NCI-H2227 (cell line): ENCODE measurements around the gene NDUFB8.
A peak's percentile ranks its signal among the peaks of the same experiment; 100 is the strongest.
"Not testable (repeated sequence)": the region's sequence is repeated elsewhere in the genome, so short reads cannot be mapped to it uniquely, and the experiment has no call there.

Source experiments
- DNase-seq: peaks from one replicate; lab custom pipeline; 2025; ENCODE audit not compliant: unreplicated experiment; lab: John Stamatoyannopoulos, UW

Gene NDUFB8

DNA sequence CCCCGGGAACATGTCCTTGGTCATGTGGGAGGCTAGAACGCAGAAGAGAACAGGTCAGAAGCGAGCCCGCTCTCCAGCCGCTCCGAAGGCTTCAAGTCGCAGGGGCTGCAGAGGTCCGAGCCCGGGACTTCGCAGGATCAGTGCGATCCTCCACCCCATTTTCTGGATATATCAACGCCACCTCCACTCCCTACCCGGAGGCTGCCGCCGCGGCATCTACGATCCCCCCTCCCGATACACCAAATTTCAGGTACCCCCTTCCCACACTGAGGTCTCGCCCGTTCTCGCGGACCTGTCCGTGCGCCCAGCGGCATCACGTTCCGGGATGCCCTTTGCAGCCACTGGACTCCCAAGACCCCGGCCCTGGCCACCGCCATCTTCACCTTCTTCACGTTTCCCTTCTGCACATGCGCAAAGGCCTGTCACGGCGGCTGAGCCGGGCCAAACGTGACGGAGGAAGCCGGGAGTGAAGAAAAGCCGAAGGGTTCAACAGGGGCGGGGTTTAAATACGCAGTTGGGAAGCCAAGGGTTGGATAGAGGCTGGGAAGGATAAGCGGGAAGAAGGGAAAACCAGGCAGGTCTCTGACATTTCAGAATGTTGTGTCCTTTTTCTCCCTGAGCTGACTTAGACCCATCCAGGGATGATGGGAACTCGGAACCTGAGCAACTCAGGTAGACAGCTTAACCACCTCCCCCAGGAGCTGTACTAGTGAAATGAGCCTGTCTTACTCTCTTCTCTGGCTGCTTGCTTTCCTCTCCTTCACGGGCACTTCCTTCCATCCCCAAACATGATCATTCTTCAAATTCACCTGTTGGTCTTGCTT is at the start of gene NDUFB8:
NDUFB8 (minus strand) TSS at position 397 of the 824 bp plus-strand sequence; CDS start at position 377, 20 bp downstream.
- DNase-seq = peak; percentile 86

DNA sequence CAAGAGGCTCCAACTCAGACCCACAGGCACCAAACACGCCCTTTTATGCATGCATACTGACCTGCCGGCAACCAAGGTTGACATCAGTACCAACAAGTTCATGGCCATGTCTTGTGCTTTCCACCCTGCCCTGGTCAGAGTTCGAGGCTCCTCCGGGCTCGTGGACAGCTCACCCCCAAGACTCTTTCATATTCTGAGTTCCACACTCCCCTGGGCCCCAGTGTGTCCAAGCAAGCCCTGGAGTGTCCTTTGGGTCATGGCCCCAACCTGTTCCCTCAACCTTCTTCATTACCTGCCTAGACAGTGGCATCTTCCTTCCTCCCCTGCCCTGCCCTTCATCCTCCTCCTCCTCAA is 46.6 kb upstream of the NDUFB8 start:
- DNase-seq = no peak

DNA sequence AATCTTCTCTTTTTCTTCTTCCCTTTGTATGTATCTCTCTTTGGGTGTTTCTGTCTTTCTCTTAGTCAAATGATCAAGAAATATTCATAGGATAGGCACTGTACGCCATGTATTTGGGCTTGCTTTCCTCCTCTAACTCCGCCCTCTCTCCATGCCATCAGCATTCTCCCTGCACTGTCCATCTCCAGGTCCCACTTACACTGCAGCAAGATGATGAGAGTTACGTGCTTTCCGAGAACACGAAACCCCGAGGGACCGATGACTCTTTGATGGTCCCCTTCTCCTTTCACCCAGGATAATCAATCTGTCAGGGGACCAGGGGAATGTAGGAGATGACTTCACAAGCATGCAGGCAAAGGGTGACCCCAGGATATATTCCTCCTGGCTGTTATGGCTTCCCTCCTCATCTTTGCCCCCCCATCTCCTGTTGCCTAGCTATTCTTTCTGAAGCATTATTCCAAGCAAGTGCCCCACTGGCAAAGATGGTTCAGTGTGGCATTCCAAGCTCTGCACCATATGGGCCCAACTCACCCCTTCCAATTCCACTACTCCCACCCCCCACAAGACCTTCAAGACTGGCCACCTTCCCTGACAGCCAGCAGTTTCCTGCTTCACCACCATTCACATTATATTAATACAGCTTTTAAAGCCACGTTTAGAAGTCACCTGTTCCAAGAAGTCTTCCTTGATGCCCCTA is 46.1 kb upstream of the NDUFB8 start:
- no peak for DNase-seq

DNA sequence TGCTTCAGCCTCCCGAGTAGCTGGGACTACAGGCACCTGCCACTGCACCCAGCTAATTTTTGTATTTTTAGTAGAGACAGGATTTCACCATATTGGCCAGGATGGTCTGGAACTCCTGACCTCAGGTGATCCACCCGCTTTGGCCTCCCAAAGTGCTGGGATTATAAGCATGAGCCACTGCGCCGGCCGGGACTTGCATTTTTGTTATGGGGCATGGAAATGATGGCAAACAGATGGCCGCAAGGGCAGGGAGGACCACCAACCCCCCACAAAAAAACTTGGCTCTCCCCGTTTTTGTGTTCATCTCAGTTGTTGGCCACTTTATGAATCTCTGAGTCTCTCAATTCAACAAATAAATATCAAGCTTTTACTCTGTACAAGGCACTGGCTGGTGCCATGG is 45.5 kb upstream of the NDUFB8 start:
- not testable (repeated sequence) for DNase-seq

DNA sequence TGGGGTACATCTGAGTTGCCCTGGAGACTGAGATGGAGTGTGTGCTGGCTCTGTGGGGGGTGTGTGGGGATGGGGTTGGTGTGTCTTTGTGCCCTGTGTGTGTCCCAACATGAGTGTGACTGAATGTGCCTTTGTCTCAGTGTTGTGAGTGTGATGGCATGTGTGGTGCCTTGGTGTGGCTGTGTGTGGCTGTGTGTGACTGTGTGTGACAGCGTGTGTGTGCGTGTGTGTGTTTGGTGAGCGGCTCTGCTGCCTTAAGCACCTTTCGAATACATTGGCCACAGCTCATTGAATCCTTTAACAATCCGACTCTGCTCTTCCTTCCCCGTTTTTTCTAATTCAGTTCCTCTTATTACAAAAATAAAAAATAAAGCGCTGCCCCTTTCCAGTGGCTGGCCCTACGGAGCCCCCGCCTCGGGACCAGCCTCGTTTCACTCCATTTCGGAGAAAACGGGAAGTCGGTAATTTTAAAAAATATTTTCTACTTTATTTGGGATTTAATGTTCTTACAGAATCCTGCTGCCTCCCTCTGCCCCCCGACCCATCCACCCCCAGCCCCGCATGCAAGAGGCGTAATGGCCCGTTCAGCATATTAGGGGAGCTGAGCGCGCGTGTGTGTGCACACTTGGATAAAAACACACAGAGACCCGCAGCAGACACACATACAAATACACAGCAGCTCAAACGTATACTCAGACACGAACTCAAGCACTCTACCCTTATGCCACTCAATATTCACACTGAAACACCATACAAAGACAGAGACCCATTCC is 41.6 kb upstream of the NDUFB8 start:
- no peak for DNase-seq

DNA sequence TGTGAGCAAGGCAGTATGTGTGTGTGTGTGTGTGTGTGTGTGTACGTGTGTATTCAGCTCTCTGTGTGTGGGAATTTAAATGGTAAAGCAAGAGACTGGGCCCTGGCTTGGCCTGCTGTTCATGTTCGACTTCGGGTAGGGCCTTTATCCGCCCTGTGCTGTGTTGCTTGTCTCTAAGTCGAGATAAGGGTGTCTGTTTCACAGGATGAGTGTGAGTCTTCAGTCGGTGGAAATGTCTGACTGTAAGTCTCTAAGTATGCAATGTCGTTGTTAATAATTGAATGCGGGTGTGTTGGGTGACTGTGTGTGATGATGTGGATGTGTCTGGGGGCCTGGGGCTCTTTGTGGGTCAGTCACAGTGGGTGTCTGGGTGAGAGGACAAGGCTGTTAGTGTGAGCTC is 40.8 kb upstream of the NDUFB8 start:
- DNase-seq = no peak

DNA sequence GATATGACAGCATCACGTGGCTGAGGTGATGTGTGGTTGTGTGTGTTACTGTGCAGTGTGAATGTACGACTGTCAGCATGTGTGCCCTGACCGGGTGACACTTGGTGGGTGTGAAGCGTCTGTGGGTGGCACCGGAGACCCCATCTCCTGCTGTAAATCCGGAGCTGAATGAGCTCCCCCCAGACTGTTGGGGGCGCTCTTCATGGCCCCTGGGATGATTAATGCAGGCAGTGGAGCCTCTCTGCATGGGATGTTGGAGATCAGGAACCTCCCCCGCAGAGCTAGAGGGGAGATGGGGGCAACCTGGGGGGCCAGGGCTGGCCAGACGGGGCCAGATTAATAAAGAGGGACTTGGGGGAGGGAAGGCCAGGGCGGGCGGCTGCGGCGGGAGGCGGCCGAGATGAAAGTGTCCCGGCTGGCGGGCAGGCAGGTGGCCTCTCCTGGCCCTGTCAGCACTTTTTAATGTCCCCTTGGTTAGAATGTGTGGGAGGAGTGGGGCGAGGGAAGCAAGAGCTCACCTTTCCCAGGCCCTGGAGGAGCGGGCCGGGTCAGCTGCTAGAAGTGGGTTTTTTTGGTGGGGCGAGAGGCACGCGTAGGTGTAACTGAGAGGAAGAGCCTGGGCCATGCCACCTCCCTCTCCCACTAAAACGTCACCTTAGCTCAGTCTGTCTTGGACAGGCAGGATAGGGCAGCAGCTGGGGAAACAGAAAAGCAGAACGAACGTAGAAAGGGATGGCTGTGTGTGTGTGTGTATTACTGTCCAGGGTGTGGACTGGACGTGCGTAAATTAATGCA is 40.2 kb upstream of the NDUFB8 start:
- DNase-seq = no peak

DNA sequence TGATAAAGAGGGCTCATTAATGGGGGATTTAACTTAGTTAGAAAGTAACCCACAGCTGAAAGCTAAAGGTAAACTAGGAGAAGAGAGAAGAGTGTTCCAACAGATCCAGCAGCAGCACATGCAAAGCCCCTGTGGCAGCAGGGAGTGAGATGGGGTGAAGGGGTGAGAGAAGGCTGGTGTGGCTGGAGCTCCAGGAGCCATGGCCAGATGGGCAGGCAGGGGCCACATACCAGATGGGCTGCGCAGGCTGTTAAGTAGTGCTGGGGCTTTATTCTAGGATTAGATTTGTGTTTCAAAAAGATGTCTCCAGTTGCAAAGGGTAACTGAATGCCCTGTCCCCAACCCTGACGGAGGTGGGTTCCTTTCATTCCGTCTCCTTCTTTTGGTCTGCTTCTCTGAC is 39.2 kb upstream of the NDUFB8 start:
- DNase-seq = no peak

DNA sequence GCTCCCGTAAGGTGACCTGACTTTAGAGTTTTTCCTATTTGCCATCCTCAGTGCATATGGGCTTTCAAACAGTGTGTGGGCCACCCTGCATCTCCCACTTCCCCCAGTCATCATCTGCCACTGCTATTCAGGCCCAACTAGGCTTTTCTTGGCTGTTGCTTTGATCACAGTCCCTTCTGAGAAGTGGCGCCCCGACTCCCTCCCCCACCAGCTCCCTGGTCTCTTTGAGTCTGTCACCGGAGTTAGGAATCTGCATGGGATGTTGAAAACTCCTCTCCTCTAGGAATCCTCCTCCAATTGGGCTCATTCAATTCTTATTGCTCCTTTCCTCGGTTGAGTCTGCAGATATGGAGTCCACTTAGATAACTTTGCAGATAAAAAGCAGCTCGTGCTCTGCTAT is 38.2 kb upstream of the NDUFB8 start:
- no peak for DNase-seq

DNA sequence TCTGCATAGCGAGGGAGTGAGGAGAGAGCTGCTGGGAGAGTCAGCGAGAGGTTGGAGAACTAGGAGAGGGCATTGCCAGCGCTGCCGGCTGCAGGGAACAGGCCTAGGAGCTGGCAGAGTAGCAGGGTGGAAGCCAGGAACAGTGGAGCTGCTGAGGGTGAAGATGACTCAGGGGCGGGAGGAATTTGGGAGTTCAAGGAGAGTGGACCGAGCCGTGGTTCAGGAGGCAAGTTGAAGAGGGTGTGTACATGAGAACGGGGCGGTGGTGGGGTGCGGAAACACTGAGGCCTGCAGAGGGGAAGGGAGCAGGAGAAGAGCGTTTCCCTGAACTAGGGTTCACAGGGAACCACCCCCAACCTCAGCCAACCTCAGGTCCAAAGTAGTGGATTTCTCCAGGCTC is 37.6 kb upstream of the NDUFB8 start:
- DNase-seq = no peak

DNA sequence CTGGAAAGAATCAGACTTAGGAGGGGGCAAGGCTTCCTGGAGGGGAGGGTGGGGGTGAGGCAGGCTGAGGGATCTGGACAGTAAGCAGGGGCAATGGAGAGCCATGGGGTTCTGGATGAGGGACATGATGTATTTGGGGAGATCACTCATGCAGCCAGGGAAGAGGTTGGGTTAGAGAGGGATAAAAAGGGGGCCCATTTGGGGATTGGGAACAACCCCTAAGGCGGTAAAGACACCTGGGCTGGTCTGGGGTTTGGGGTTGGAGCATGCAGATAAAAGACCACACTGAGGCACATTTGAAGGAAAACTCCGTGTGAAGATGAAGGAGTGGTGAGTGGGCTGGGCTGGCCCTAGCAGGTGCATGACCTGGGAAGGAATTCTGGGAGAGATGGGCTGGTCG is 36.9 kb upstream of the NDUFB8 start:
- no peak for DNase-seq

DNA sequence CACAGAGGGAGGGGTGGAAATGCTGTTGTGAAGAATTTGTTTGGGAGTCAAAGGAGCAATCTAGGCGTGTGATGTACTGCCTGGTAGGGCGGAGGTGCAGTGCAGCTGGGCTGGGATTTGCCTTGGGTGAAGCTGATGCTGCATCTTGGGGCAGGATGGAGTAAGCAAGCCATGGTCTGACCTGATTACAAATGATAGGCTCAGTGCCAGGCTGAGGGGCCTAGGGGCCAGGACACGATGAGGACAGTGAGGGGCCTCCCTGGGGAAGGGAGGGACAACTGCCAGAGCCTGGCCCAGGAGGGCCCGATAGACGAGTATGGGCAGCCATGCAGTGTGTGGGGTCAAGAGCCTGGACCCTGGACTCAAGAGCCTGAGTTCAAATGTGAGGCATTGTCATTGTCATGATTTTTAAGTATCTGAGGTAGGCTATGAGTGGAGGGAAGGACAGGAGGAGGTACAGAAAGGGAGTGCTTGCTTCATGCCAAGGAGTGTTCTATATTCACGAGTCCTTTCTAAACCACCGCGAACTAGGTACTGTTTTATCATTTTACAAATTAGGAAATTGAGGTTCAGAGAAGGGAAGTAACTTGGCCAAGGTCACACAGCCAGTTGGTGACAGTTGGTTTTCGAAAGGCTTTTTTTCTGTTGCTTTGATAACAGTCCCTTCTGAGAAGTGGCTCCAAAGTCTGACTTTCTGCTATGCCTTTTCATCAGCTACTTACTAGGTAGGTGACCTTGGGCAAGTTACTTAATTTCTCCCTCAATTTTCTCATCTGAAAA is 35.7 kb upstream of the NDUFB8 start:
- no peak for DNase-seq

DNA sequence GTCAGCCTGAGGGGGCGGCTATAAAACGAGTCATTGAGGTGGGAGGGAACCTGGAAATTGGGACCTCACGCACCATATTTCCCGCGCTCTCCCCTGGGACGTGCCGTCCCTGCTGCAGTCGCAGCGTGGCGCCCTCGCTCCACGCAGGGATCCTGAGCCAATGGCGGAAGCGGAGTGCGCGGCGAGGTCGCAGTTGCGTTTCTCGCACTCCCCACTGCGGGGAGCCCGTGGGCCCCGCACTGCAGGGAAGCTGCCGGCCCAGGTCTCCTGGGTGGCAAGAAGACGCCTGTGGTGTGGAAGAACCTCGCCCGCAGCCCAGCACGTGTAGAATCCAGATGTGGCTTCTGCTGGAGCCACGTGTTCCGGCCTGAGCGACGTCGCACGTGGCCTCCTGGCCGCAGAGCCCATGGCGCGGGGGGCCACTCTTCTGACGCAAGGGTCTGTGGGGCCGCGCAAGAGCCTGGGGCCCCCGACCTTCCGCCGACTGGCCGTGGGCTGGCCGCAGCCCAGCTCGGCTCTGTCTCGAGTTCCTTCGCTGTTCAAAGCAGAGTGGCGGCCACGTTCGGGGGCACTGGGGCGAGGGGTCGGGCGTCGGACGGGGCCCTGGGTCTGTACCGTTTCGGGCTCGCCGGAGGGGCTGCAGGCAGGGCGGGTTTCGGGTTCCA is 32.5 kb upstream of the NDUFB8 start:
- DNase-seq = no peak

DNA sequence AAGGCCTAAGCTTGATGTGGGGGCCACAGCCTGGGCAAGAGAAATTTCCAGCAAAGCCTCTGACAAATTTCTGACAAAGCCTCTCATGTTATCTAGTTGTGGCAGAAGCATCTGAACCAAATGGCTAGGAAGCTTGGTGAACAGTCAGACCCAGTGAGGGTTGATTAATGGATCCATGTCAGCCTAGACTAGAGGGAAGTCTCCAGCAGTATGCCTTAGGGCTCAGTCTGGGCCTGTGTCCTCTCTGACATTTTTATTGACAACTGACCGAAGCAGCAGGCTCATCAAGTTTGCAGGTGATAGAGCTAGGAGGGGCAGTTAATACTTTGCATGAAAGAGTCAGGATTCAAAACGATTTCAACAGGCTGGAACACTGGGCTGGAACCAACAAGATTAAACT is 31.3 kb upstream of the NDUFB8 start:
- no peak for DNase-seq

DNA sequence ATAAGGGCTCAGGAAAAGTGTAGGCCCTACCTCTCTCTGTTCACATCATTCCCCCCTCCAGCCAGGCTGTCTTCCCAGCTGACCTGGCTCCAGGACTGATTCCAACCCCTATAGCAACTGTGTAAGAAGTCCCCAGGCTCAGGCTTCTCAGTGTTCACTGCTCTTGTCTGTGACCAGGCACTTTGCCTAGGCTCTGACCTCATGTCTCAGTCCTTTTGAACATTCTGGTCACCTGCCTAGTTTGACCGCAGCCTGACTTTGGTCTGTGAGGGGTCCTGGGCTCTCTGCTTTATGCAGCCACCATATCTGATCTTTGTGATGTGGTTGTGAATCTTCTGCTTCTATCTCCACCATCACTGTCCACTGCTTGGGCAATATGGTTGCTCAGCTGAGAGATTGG is 30.6 kb upstream of the NDUFB8 start:
- DNase-seq = no peak

DNA sequence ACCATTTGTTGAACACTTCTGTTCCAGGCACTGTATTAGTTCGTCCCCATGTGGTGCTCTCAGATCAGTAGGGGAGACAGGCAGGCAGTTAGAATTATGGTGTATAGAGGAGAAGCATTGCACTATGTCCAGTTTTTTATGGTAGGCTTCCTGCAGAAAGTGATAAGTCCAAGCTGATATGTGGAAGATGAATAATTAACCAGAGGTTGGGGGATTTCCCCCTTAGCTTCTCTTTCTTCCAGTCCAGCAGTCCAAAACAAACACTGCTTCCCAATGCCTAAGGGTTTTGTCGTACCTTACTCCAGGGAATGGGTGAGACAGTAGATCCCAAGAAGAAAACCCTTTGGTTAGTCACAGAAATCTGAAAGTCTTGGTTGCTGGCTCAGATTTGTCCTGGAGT is 25.2 kb upstream of the NDUFB8 start:
- no peak for DNase-seq

DNA sequence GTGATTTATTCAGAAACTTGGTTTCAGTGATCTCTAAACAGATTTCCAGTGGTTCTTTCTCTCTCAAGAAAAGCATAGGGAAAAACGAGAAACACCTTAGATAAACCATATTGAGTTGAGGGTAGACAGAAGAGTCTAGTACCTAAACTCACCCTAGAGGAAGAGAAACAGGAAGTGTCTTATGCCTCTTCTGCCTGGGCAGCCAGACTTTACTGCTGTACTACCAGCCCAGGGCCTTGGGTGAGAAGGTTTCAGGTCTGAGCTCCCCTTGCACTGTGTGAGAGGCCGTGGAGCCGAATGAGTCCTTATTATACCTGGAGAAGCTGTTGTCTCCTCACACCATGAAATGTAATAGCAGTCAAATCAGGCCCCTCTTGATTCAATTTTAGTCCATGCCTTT is 24.3 kb upstream of the NDUFB8 start:
- no peak for DNase-seq

DNA sequence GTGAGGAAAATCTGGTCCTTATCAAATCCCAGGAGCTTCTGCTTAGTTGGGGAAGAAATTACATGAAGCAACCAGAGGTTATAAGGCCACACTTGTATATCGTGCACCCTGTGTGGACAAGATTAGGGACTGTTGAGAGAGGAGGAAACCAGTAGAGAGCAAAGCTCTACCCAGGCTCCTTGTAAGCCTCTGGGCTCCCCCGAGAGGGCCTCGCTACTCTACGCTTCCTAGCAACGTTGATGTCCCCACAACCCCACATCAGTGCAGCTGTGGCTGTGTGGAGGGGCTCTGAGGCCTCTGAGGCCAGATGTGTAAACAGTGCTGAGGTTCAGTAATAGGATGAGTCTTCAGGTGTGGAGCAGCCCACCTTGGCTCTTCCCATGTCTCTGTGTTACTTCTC is 22.1 kb upstream of the NDUFB8 start:
- no peak for DNase-seq

DNA sequence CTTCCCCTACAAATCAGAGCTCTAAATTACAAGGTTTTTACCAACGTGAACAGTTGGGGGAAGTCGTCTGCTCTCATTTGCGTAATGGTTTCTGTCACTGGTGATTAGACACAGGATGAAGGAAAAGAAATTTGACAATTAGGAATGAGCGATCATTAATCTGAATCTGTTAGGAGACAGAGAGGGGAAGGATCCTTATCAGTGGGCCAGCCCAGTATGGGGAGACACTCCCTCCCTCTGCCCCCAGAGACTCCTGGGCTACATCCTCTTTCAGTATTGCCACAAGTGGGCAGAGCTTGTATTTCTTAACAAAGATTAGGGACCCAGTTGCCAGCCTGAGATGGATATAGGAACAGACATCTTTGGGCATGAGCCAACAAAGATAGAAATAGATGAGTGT is 21.5 kb upstream of the NDUFB8 start:
- no peak for DNase-seq

DNA sequence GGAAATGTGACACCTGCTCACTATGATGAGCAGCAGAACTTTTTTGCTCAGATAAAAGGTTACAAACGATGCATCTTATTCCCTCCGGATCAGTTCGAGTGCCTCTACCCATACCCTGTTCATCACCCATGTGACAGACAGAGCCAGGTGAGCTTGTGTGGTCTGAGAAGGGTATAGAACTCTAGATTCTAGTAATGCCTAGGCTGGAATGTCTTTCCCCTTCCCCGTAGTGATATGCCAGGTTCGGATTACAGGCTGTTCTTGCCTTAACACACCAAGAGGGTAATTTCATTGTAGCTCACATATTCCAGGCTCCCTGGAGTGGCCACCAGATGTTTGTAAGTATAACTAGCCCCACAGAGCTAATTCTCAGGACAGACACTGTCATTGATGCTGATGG is 15.3 kb upstream of the NDUFB8 start:
- no peak for DNase-seq
